Measurements from ENCODE around the gene MPST. TPM values are rescaled to one million over a fixed set of nuclear protein-coding genes. Genes with fewer than 3 reads are reported as not detected.

MPST gene
- total RNA-seq: 109 and 111 TPM in 2 replicates

DNA sequence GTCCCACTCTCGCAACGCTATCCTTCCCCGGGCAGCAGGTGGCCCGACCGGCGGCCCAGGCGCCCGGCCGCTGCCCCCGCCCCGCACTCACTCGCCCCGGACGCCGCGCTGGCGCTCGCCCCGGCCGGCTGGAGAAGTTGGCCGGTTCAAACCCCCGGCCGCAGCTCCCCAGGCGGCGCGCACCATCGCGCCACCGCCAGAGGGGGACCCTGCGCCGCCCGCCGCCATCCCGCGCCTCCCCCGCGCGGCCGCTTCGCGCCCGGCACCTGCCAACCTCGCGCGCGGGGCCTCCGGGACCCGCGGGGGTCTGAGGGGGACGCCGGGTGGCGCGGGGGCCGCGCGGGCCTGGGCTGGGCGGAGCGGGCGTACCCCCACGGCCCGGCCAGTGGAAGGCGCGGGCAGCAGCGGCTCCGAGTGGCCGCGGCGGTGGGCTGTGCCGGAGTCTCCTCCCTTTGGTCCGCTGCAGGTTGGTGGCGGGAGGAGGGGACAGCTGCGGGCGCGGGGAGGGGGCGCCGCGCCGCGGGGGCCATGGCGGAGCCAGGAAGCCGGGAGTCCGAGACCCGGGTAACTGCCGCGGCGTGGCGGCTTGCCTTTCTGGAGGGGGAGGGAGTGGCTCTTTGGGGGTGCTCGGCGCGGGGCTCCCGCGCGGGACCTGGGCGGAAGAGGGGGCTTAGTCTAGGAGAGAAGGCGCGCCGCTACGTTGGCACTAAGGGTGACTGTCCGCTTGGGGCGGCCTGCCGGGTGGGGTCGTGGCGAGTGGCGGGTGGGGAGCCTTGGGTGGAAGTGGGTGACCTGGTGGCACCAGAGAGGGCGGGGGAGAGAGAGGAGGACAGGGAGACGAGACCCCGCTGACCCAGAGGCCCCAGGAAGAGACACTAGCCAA is at the start of gene MPST, which contains the start of gene TST:
TSS of gene MPST (plus strand) at position 434 of the 883 bp plus-strand sequence. CDS start at position 529, 95 bp downstream.
TSS of gene TST (minus strand) at position 139 of the 883 bp plus-strand sequence. CDS start 715 bp downstream, outside the sequence.

DNA sequence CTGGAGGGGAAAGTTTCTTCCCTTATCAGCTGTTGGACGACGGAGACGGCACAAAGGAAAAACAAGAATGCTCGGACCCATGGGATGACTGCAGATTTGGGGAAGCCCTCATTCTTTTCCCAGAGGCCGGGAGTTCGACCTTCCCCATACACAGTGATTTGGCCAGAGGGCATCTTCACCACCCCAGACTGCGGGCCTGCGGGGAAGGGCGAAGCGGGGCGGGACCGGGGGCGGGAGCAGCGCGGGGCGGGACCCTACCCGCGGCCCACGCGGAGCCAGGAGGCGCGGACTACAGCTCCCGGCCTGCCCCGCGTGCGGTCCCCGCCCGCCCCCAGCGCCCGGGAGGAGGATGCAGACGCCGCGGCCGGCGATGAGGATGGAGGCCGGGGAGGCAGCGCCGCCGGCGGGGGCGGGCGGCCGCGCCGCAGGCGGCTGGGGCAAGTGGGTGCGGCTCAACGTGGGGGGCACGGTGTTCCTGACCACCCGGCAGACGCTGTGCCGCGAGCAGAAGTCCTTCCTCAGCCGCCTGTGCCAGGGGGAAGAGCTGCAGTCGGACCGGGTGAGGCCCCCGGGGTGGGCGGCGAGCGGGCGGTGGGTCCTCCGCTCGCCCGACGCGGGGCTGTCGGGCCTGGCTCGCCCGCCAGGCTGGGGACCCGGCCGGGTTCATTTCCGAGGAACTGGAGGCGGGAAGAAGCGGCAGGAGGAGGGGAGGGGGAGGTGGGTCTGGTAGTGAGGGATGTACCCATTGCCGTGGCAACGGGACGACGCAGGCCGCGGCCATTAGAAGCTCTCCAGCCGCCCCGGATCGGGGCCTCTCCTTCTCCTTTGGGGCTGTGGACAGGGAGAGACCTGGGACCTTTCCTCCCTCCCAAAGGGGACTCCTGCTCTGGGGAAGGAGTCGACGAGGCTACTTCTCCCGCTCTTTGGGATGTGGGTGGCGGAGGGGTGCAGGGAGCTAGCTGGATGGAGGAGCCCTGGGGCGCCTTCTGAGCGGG is 32.1 kb downstream of the MPST start, which contains the start of gene KCTD17:
TSS of gene KCTD17 (plus strand) at position 352 of the 995 bp plus-strand sequence. CDS start at position 371, 19 bp downstream.

Other genes with a start within 250 kb of the MPST start
- gene IFT27, start 243.6 kb upstream of the MPST start, total RNA-seq: 8.4 and 17.9 TPM in 2 replicates
- not detected in 2 replicates for gene PVALB, start 202.7 kb upstream of the MPST start, total RNA-seq
- not detected in 2 replicates for gene NCF4, start 158.7 kb upstream of the MPST start, total RNA-seq
- 0.18 and 2.6 TPM in 2 replicates for gene CSF2RB, start 106.1 kb upstream of the MPST start, total RNA-seq
- gene TST, start 295 bp upstream of the MPST start, total RNA-seq: 49.4 and 56.7 TPM in 2 replicates
- 32.1 and 35.7 TPM in 2 replicates for gene KCTD17, start 32.0 kb downstream of the MPST start, total RNA-seq
- gene TMPRSS6, start 90.0 kb downstream of the MPST start, total RNA-seq: not detected in 2 replicates
- not detected in 2 replicates for gene IL2RB, start 130.2 kb downstream of the MPST start, total RNA-seq
- 20.1 and 20.4 TPM in 2 replicates for gene C1QTNF6, start 168.5 kb downstream of the MPST start, total RNA-seq
- gene SSTR3, start 192.7 kb downstream of the MPST start, total RNA-seq: not detected in 2 replicates
- gene RAC2, start 224.5 kb downstream of the MPST start, total RNA-seq: 61.9 and 66.1 TPM in 2 replicates